Stimulated activated CD8-positive, alpha-beta memory T cell treated with anti-CD3 and anti-CD28 coated beads, Interleukin-4, amount 100 ng/mL, for 24 hours (primary cell): ENCODE measurements around the gene CCP110.

ENCODE experiments used
- DNase-seq: peaks from one replicate; pipeline ENCODE4 v3.0.0-alpha.2; 2020; ENCODE audit warnings: low read depth

The CCP110 gene, protein sequence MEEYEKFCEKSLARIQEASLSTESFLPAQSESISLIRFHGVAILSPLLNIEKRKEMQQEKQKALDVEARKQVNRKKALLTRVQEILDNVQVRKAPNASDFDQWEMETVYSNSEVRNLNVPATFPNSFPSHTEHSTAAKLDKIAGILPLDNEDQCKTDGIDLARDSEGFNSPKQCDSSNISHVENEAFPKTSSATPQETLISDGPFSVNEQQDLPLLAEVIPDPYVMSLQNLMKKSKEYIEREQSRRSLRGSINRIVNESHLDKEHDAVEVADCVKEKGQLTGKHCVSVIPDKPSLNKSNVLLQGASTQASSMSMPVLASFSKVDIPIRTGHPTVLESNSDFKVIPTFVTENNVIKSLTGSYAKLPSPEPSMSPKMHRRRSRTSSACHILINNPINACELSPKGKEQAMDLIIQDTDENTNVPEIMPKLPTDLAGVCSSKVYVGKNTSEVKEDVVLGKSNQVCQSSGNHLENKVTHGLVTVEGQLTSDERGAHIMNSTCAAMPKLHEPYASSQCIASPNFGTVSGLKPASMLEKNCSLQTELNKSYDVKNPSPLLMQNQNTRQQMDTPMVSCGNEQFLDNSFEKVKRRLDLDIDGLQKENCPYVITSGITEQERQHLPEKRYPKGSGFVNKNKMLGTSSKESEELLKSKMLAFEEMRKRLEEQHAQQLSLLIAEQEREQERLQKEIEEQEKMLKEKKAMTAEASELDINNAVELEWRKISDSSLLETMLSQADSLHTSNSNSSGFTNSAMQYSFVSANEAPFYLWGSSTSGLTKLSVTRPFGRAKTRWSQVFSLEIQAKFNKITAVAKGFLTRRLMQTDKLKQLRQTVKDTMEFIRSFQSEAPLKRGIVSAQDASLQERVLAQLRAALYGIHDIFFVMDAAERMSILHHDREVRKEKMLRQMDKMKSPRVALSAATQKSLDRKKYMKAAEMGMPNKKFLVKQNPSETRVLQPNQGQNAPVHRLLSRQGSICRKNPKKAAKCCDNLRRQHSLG

DNA sequence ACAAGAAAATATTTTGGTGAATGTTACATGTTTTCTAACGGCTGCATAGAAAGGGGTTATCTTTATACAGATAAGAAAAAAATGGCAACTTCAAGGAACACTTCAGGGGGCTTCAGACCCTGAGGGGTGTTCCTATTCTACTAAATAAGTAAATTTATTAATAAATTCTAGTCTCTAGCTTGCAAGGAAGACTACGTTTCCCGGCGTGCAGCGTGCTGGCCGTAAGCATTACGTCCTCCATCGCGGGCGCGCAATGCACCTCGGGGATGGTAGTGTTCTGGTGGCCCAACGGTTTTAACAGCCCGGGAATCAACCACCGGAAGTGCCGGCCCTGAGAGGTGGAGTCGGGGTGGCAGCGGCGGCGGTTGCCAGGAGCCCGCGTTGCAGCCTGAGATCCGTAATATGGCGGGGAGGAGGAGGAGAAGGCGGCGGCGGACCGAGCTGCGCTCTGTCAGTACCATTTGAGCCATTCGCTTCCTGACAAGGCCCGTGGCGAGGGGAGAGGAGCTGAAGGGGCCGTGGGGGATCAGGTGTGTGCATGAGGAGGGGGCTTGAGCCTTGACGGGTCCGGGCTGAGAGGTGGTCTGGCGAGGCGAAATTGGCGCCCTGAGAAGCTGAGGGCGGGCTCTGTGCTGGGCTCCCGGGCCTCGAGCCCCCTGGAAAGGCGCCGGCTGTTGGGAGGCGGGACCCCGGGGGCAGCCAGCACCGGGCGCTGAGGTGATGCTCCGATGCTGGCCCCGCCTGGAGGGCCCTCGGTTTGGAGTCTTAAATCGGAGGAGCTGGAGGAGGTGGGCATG, at the start of gene CCP110:
Gene CCP110, plus strand, starts transcription at position 384 of the 797 bp plus-strand sequence. CDS start 3,940 bp downstream, outside the sequence.
- DNase-seq: peak; percentile 93

DNA sequence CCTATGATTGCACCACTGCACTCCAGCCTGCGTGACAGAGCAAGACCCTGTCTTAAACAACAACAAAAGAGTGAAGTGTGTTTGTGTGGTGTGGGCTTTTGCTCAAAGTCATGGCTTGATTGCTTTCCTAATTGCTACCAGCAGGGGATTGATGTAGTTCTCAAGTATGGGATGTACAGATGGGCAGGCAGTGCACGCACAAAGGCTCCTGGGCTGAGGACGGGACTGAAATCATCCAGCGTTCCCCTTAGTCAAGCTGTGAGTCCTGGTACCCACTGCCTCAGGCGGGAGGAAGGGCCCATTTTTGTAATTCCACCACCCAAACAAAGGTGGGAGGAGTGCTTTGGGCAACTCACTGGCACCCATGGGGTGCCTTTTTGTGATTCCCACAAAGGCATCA, 49.1 kb upstream of the CCP110 start:
- no peak for DNase-seq

DNA sequence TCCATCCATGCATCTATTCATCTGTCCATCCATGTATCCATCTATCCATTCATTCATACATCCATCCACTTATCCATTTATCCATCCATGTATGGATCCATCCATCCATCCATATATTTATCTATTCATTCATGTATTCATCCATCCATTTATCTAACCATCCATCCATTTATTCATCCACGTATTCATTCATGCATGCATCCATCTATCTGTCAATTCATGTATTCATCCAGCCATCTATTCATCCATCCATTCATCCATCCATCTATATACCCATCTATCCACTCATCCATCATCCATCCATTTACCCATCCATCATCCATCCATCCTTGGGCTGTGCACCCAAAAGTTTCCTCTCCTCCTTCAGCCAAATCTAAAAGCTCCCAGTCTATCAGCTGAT, 45.2 kb upstream of the CCP110 start:
- no peak for DNase-seq

DNA sequence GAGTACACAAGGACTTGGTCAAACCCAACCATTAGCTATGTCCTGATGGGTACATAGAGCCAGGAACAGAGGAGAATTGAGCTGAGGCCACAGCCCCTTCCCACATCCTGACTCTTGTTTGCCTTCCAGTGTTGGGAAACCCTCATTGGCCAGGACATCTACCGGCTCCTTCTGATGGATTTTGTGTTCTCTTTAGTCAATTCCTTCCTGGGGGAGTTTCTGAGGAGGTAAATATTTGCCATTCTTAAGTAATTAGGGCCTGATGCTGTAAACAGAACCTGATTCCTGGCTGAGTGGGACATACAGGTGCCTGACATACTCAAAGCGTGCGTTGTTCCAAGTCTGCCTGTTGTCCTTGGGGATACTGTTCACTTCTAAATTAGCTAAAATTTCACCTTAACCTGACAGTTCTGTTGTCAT, 44.4 kb upstream of the CCP110 start:
- DNase-seq: no peak

DNA sequence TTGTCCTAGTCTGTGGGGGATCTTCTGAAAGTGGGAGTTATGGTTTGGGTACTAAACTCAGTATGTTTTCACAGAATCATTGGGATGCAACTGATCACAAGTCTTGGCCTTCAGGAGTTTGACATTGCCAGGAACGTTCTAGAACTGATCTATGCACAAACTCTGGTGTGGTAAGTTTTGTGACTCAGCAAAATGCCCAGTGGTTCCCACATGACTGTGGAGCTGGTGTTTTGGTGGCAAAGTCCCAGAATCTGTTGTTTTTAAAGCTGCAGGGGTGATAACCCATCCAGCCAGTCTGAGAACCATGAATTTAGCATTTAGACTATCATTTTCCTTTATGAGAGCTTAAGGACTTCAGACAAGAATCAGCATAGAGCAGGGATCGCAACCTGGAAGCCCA, 42.4 kb upstream of the CCP110 start:
- DNase-seq: no peak

DNA sequence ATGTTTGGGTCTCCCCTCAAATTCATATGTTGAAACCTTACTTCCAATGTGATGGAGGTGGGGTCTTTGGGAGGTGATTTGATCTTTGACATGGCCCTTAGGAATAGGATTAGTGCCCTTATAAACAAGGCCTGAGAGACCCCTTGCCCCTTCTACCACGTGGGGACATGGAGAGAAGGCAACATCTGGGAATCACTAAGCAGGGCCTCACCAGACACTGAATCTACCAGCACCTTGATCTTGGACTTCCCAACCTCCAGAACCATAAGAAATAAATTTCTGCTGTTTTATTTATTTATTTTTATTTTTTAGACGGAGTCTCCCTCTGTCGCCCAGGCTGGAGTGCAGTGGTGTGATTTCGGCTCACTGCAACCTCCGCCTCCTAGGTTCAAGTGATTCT, 42.0 kb upstream of the CCP110 start:
- no peak for DNase-seq

DNA sequence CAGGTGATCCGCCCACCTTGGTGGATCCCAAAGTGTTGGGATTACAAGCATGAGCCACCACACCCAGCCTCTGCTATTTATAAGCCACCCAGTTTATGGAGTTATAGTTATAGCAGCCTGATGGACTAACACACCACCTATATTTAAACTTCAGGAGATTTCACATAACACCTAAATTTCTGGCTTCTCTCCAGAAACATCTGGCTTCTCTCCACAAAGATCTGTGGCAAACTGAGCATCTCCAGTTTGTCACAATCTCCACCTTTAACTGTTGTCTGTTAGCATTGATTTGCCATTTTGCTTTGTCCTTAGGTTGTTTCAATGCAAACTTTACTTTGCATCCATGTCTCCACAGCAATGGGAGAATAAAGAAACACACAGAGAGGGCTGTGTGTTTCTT, 41.5 kb upstream of the CCP110 start:
- no peak for DNase-seq

DNA sequence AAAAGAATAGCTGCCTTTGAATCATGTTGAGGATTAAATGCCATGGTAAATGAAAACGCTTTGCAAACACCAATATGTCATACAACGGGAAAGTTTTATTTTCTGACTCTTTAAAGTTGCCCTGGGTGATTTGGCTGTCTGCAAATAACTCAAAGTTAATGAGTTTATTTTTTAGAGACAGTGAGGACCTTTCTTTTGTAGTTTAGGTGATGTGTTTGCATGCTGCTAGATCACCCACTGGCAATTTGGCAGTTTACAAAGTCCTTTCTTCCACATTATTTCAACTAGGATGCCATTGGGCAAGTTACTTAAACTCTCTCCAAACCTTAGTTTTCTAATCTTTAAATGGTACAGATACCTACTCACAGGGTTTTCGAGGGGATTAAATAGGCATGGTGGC, 39.6 kb upstream of the CCP110 start:
- DNase-seq: no peak

DNA sequence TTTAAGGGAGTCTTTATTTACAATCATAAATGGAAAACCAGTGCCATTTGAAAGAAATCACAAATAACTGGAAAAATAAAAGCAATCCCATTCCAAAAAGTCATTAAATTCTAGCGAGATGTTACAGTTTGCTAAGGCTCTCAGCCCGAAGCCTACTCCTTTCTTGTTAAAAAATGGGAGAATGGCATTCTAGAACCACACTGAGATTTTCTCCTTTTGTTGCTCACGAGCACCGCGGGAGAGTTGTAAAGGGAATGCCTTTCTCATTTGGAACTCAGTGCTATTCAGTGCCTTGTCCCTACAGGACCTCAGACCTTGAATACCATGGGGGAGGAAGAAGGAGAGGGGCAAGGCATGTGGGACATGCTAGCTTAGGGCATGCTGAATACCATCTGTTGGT, 38.1 kb upstream of the CCP110 start:
- no peak for DNase-seq

DNA sequence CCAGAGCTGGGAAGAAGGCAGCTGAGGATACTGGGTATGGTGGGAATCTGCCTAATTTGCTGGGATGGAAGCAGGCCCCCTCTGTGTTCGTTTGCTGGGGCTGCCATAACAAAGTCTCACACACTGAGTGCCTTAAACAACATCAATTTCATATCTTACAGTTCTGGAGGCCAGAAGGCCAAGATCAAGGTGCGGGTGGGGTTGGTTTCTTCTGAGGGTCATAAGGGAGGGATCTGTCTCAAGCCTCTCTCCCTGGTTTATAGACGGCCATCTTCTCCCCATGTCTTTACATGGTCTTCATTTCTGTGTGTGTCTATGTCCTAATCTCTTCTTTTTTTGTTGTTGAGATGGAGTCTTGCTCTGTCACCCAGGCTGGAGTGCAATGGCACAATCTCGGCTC, 37.7 kb upstream of the CCP110 start:
- DNase-seq: no peak

DNA sequence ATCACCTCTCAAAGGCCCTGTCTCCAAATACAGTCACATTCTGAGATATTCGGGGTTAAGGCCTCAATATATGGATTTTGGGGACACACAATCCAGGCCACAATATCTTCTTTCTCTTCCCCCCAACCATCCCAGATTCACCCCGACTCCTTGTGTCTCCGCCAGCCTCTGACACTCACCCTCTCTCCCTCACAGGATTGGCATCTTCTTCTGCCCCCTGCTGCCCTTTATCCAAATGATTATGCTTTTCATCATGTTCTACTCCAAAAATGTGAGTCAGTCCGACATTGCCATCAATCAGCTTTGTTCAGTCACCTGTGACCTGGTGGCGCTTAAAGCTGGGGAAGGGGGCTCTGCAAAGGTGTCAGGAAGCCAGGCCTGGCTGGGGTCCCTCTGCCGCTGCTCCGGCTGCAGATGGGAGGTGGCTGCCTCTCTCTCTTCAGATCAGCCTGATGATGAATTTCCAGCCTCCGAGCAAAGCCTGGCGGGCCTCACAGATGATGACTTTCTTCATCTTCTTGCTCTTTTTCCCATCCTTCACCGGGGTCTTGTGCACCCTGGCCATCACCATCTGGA, 36.9 kb upstream of the CCP110 start:
- no peak for DNase-seq

DNA sequence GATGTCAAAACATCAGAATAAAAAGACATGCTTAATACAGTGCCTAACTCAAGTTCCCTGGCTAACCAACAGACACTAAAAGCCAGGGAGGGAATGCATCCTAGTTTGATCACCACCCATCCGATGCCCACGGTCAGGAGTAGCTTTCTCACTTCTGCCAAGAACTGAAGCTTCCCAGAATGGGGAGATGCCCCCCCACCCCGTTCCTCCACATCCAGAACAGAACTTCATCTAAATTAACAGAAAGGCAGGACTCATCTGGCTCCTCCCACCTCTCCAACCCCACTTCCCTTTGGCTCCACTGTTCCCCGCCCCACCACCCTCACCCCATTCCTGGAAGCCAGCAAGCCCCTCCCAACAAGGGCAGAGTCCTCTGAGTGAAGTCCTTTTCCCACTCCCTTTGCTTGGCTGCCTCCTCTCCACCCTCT, 35.5 kb upstream of the CCP110 start:
- no peak for DNase-seq

DNA sequence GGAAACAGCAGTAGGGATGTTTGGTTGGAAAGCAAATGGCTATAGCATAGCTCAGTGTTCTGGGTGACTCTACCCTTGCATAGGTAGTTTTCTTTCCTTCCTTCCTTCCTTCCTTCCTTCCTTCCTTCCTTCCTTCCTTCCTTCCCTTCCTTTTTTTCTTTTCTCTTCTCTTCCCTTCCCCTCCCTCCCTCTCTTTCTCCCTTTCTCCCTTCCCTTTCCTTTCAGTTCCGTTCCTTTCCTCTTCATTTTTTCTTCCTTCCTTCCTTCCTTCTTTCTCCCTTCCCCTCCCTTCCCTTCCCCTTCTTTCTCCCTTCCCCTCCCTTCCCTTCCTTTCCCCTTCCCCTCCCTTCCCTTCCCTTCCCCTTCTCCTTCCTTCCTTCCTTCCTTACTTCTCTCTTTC, 33.1 kb upstream of the CCP110 start:
- no peak for DNase-seq

DNA sequence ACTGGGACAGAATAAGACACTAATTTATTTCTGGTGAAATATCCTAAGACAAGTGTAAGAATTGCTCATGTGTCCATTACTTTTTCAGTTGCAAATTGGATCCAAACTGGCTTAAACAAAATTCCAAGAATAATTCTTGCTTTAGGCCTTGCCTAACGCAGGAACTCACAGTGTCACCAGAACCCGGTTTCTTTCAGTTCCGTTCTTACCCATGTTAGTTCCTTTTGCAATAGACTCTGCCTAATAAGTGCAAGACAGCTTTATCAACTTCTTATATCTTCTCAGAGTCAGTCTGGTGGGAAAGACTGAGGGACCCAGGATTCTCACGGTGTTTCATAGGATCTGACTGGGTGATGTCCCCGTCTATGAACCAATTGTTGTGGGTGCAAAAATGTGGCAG, 26.6 kb upstream of the CCP110 start:
- no peak for DNase-seq

DNA sequence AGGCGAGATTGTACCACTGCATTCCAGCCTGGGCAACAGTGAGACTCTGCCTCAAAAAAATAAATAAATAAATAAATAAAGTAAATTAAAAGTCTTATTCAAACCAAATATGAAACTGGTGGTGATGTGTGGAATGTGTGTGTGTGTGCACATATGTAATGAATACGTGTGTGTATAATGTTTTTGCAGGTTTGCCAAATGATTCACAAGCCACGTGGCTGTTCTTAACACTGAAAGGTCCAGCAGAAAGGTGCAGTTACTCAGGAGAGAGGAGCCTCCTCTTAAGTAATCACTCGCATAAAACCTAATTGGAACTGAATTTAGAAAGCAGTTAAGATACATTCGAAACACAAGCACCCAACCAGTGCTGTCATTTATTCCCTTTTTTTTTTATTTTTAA, 24.7 kb upstream of the CCP110 start:
- no peak for DNase-seq

DNA sequence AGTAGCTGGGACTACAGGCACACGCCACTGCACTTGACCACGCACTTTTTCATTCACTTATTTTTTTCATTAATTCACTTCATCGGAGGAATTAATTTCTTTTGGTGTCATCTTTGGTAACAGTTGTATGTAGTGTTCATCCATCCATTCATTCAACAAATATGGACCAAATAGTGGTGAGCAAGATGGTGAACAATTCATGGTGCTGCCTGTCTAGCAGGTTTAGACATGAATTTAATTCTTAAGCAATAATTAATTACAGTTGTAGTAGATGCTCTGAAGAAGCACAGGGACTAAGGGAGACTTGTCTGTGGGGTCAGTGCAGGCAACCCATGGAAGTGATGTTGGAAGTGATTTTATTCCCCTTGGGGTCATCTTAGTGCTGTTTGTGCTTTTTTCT, 24.3 kb upstream of the CCP110 start:
- no peak for DNase-seq

DNA sequence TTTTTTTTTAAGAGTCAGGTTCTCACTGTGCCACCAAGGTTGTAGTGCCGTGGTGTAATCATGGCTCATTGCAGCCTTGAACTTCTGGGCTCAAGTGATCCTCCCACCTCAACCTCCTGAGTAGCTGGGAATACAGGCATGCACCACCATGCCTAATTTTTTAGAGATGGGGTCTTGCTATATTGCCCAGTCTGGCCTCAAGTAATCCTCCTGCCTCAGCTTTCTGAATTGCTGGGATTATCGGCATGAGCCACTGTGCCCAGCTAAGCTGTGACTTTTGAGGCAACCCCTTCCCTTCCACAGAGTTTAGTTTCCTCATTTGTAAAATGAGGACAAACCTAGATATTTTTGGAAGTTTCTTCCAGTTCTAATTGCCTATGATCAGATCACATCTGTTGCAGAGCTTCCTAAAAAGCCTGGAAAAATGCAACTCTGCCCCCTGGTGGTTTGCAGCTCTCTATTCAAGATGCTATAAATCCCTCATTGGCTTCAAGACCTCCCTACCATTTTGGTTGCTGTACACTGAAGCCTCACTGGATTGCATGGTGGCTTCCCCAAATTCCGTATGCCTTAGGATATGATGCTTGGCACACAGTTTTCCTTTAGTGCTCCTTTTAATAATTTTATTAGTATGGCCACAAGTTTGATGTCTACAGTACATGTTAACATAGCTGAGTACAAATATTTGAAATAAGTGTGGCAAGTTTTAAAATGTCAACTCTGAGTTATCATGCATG, 21.2 kb upstream of the CCP110 start:
- peak; percentile 44 for DNase-seq

DNA sequence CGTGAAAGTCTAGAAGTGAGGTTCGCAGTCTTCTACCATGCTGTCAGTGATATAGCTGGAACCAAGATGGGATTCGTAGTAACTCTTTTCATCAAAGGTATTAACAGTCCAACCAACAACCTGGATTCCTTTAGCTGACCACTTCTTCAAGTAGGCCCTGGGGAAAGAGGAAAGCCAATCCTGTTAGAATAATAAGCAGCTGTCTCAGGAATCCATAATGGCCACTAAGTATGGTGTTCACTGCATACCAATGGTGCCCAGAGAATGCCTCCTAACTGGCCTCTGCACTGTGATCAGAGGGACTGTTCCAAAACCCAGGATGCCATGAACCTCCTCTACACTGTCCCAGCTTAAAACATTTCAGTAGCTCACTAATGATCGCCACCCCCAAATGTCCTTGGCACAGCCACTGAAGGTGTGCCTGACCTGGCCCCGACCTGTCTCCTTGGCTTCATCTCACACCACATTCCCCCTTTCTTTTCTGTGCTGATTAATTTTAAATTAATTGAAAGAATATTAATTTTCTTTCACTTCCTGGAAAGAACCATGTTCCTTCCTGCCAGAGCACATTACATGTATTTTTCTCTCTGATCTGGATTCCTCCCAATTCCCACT, 20.2 kb upstream of the CCP110 start:
- no peak for DNase-seq

DNA sequence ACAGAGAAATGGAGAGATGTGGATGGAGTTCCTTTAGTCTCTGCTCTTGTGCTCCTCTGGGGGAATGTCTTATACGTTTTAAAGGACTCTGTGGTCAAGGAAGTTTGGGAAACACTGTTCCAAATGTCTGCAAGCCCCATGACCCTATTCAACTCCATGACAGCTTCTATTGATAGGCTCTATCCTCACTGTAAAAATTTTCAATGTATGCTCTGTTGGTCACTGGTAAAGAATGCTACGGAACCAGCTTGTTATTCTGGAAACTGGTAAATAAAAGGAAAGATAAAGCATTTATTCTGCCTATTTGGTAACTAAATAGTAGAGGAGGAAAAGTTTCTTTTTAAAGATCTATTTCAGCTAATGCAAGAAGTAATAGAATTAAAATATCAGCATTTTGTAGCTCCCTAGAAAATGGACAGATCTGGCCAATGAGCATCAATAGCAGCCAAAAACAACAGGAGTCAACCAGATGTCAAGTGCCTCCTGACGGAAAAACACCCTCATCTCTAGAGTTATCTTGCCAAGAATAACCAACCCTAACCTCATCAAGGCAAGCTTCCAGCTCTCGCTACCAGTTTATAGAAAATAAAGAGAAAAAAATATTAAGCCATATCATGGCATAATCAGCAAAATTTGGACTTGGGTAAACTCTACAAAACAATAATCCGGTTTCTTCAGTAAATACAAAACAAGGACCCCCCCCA, 18.0 kb upstream of the CCP110 start:
- DNase-seq: no peak

DNA sequence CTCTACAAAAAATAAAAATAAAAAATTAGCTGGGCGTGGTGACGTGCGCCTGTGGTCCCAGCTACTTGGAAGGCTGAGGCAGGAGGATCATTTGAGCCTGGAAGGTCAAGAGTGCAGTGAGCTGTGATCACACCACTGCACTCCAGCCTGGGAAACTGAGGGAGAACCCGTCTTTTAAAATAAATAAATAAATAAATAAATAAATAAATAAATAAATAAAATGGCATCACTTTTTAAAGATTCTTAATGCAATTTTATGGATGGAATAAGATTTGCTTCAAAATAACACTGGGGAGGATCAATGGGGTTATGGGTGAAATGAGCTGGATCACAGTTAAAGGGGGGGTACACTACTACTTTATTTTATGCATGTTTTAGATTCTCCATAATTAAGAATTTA, 16.8 kb upstream of the CCP110 start:
- DNase-seq: no peak
